B cell (primary cell): ENCODE measurements around the gene TMEM94. TPM values are rescaled to one million over a fixed set of nuclear protein-coding genes. Genes with fewer than 3 reads are reported as not detected.

ENCODE experiments used
- ATAC-seq: fragments of 200-7000 bp; cut with Tn5 transposase; one replicate; pipeline ENCODE4 v1.10.0; 2021; ENCODE audit warnings: low read depth, mild to moderate bottlenecking, moderate number of reproducible peaks, moderate library complexity
- CTCF ChIA-PET: fragments of 350-600 bp; sonication (Branson Sonifier 250); formaldehyde crosslinking; loops from one replicate; lab custom pipeline; 2021; ENCODE audit warnings: antibody characterized with exemption, inconsistent platforms; lab: Charles Lee
- POLR2A ChIA-PET: fragments of 350-600 bp; sonication (Branson Sonifier 250); formaldehyde crosslinking; loops from one replicate; lab custom pipeline; 2021; ENCODE audit warnings: antibody characterized with exemption; lab: Charles Lee
- DNase-seq: peaks from one replicate; pipeline ENCODE4 v3.0.0; 2013
- H2AFZ ChIP-seq: 2 replicates; pipeline ENCODE4 v1.6.1; 2012; ENCODE audit warnings: mild to moderate bottlenecking, low read depth, low read length; ENCODE audit not compliant: insufficient read depth, poor library complexity, severe bottlenecking
- H3K27ac ChIP-seq, 2 donors: 1 replicate in 1 of 2; 2 replicates in 1 of 2; pipeline ENCODE4 v1.5.1; 2012 to 2013; ENCODE audit warnings: low read length in 2 of 2, mild to moderate bottlenecking in 2 of 2, moderate library complexity in 1 of 2
- H3K27me3 ChIP-seq, 4 experiments: fragments of 200-600 bp in 1 of 4; sonication (generic) in 1 of 4; replicated peaks in 1 of 4; 1 replicate in 2 of 4; 2 replicates in 2 of 4; pipeline versions ENCODE4 v1.6.1 to v1.7.0; 2013 to 2016; ENCODE audit warnings: low read length in 3 of 4, mild to moderate bottlenecking in 2 of 4, mixed read lengths in 1 of 4, moderate library complexity in 1 of 4; ENCODE audit not compliant: insufficient read depth in 4 of 4, control insufficient read depth in 3 of 4; ENCODE audit errors: control extremely low read depth in 1 of 4
- H3K36me3 ChIP-seq, 2 experiments: replicated peaks in 1 of 2; 1 replicate in 1 of 2; 2 replicates in 1 of 2; pipeline versions ENCODE4 v1.6.1 to v1.7.1; 2013; ENCODE audit warnings: low read length in 1 of 2; ENCODE audit not compliant: insufficient read depth in 2 of 2, control insufficient read depth in 1 of 2; ENCODE audit errors: control extremely low read depth in 1 of 2, extremely low read depth in 1 of 2
- H3K4me1 ChIP-seq, 2 donors: fragments of 200-600 bp in 1 of 2; sonication (generic) in 1 of 2; 1 replicate in 1 of 2; 2 replicates in 1 of 2; pipeline versions ENCODE4 v1.5.1 to v1.6.1; 2013 to 2017; ENCODE audit warnings: low read length in 2 of 2; ENCODE audit not compliant: control insufficient read depth in 2 of 2, insufficient read depth in 2 of 2
- H3K4me2 ChIP-seq: replicated peaks from 2 replicates; pipeline ENCODE3; 2012; ENCODE audit warnings: mild to moderate bottlenecking, low read depth, low read length; ENCODE audit not compliant: poor library complexity, severe bottlenecking
- H3K4me3 ChIP-seq, 5 experiments: fragments of 200-600 bp in 1 of 5; sonication (generic) in 1 of 5; 1 replicate in 3 of 5; 2 replicates in 2 of 5; pipeline versions ENCODE4 v1.5.1 to v1.7.0; 2011 to 2016; ENCODE audit warnings: low read length in 4 of 5, mild to moderate bottlenecking in 4 of 5, low read depth in 2 of 5, control low read depth in 1 of 5, moderate library complexity in 1 of 5; ENCODE audit not compliant: insufficient read depth in 1 of 5; ENCODE audit errors: control extremely low read depth in 1 of 5, extremely low read depth in 1 of 5
- H3K79me2 ChIP-seq: fragments of 200-600 bp; sonication (generic); one replicate; pipeline ENCODE4 v1.6.0; 2016; ENCODE audit warnings: low read length; ENCODE audit not compliant: control insufficient read depth, insufficient read depth
- H3K9ac ChIP-seq: fragments of 200-600 bp; sonication (generic); 2 replicates; pipeline ENCODE4 v1.6.1; 2017; ENCODE audit warnings: mild to moderate bottlenecking, low read length, moderate library complexity
- H3K9me3 ChIP-seq, 3 donors: one replicate each; pipeline versions ENCODE4 v1.6.1 to v1.7.1; 2013; ENCODE audit warnings: low read length in 2 of 3; ENCODE audit not compliant: control insufficient read depth in 2 of 3, insufficient read depth in 1 of 3; ENCODE audit errors: control extremely low read depth in 1 of 3
- H4K20me1 ChIP-seq: 2 replicates; pipeline ENCODE4 v1.6.0; 2012; ENCODE audit warnings: mild to moderate bottlenecking, low read length; ENCODE audit not compliant: insufficient read depth, control insufficient read depth, poor library complexity, severe bottlenecking
- H3K27ac Mint-ChIP-seq: one replicate; pipeline ENCODE4 v1.8.0; 2021; ENCODE audit warnings: mixed read lengths
- H3K27me3 Mint-ChIP-seq: one replicate; pipeline ENCODE4 v1.8.0; 2021; ENCODE audit warnings: mixed read lengths
- H3K4me1 Mint-ChIP-seq: one replicate; pipeline ENCODE4 v1.8.0; 2021; ENCODE audit warnings: mixed read lengths
- H3K4me3 Mint-ChIP-seq: one replicate; pipeline ENCODE4 v1.8.0; 2021; ENCODE audit warnings: mixed read lengths
- H3K9me3 Mint-ChIP-seq: one replicate; pipeline ENCODE4 v1.8.0; 2022; ENCODE audit warnings: mixed read lengths; ENCODE audit not compliant: insufficient read depth
- CTCF ChIP-seq: fragments of 200-600 bp; IDR thresholded peaks from one replicate; pipeline ENCODE4 v1.8.0; 2022; ENCODE audit warnings: antibody characterized with exemption, mild to moderate bottlenecking
- EZH2 ChIP-seq: IDR thresholded peaks from 2 replicates; pipeline ENCODE4 v1.6.1; 2012; ENCODE audit warnings: borderline replicate concordance, low read depth, mild to moderate bottlenecking, moderate library complexity, low read length; ENCODE audit not compliant: insufficient read depth, poor library complexity, severe bottlenecking
- whole genome bisulfite sequencing: methylation state at CpG from one replicate; pipeline ENCODE4 v1.1.5; 2013; ENCODE audit warnings: missing lambda C conversion rate; ENCODE audit not compliant: insufficient coverage; 5-methylcytosine and 5-hydroxymethylcytosine counted together
- intact Hi-C: fragments of 100-400 bp; cut with micrococcal nuclease; formaldehyde crosslinking; loops from one replicate; pipeline ENCODE4 v1.10.0; 2022
- polyA plus RNA-seq: library from polyadenylated mRNA; depleted of rRNA; stranded (reverse); fragments of >200 nt; gene quantifications from 2 replicates; pipeline ENCODE4 v1.2.3, GENCODE V29; 2012
- total RNA-seq, 2 donors: library from RNA; stranded (reverse); fragments of 120-200 nt in 1 of 2; gene quantifications; 1 replicate in 1 of 2; 2 replicates in 1 of 2; pipeline versions ENCODE4 v1.2.3 to v1.2.4, GENCODE V29; 2013 to 2022

TMEM94 gene
- total and polyA plus RNA-seq, 2 donors (not counting 1 experiment from before 2014, with no cell fraction given) = 139 to 158 TPM

DNA sequence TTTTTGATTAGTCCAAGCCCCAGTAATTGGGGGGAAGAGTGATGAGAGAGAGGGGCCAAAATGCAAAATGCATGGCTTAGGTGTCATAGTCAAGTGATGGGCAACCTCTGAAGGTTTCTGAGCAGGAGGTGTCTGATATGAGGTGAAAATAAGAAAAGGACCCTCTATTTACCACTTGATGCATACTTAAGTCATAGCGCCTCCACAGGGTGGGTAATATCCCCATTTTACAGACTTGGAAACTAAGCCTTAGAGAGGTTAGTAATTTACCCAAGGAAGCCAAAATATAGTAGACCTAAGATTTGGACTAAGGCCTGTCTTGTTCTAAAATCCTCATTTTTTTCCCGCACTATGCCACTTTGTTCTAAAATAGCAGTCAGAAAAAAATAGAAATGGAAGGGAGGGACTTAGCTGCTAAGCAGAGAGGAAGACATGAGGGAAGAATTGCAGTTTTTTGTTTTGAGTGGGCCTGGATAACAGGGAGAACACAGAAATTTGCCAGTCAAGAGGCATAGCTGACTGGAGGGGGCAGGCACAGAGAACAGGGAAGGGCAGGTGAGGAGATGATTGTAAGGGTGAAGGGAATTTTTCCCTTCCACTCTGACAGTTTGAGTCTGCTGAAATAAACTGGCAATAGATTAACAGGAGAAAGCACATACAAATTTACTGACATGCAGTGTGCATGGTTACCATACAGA lies 48.6 kb upstream of the TMEM94 start:
- H3K4me1 ChIP-seq = peaks cover 21 to 31% of the 10 kb centered on the region in 2 donors
- Mint-ChIP-seq H3K9me3 (no peaks in the 10 kb centered on the region), H3K4me3 (no peak overlapping the region), H3K27ac (no peak overlapping the region), H3K4me1 (peaks cover 34% of the 10 kb centered on the region), H3K27me3 (no peaks in the 10 kb centered on the region)
- H3K4me2 ChIP-seq = no peak overlapping the region
- DNase-seq (no peak), ATAC-seq (no peak)
- POLR2A ChIA-PET = interaction anchor here (0.6 to 1.0 kb wide), 4 partner anchors 61 to 444 kb away, joined by 3 to 8 read pairs (median 4); partner anchors contain the start of gene SLC25A19
- H3K27ac ChIP-seq = no peak overlapping the region
- WGBS = no CpG with 5 or more reads among the region's 2 CpGs
- intact Hi-C loops = loop anchor here (5.0 kb wide), 1 partner anchor 109 kb away; the partner anchor contains the start of genes CASKIN2 and TSEN54
- H3K27me3 ChIP-seq = no peaks in the 10 kb centered on the region
- peaks cover 72% of the 10 kb centered on the region for H3K79me2 ChIP-seq
- no peak overlapping the region for H2AFZ ChIP-seq
- TF ChIP-seq EZH2 (no peak), CTCF (no peak)
- H3K4me3 ChIP-seq = no peak overlapping the region
- CTCF ChIA-PET = interaction anchor here (0.6 to 11.3 kb wide), 5 partner anchors 81 to 375 kb away, joined by 3 to 116 read pairs (median 4); no protein-coding TSS in a partner anchor
- H4K20me1 ChIP-seq = peaks cover 20% of the 10 kb centered on the region
- no peaks in the 10 kb centered on the region for H3K9me3 ChIP-seq
- no peaks in the 10 kb centered on the region for H3K36me3 ChIP-seq
- H3K9ac ChIP-seq = no peak overlapping the region

DNA sequence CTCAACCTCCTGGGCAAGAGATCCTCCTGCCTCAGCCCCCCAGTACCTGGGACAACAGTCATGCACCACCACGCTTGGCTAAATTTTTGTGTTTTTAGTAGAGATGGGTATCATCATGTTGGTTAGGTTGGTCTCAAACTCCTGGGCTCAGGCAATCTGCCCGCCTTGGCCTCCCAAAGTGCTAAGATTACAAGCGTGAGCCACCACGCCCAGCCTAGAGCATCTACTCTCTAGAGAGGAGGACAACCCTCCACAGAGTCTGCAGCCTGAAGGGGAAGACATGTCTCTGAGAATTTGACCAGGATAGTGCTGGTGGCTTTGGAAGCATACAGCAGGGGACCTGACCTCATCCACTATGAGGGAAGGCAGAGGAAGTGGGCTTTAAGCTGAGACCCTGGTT lies 46.3 kb upstream of the TMEM94 start:
- no peak overlapping the region for H2AFZ ChIP-seq
- intact Hi-C loops = no loop called here

More for the DNA sequence above, 46.3 kb upstream of the TMEM94 start:
- Histone ChIP-seq H3K27ac (no peak overlapping the region), H3K27me3 (no peaks in the 10 kb centered on the region), H4K20me1 (peaks cover 4% of the 10 kb centered on the region), H3K79me2 (peaks cover 58% of the 10 kb centered on the region), H3K36me3 (no peaks in the 10 kb centered on the region), H3K9me3 (no peaks in the 10 kb centered on the region), H3K9ac (no peak overlapping the region), H3K4me2 (no peak overlapping the region), H3K4me1 (peaks cover 16 to 21% of the 10 kb centered on the region in 2 donors), H3K4me3 (no peak overlapping the region)
- POLR2A ChIA-PET = interaction anchor here (0.6 kb wide), 2 partner anchors 37 to 124 kb away, joined by 3 to 4 read pairs; no protein-coding TSS in a partner anchor
- DNase-seq (no peak), ATAC-seq (no peak)
- Mint-ChIP-seq H3K9me3 (no peaks in the 10 kb centered on the region), H3K27ac (no peak overlapping the region), H3K4me3 (no peak overlapping the region), H3K27me3 (no peaks in the 10 kb centered on the region), H3K4me1 (peaks cover 25% of the 10 kb centered on the region)
- CTCF ChIA-PET = interaction anchor here (0.8 to 11.3 kb wide), 8 partner anchors 69 to 448 kb away, joined by 3 to 116 read pairs (median 4); partner anchors contain the start of genes MIF4GD and SLC25A19
- TF ChIP-seq CTCF (no peak), EZH2 (no peak)
- no CpG with 5 or more reads among the region's 4 CpGs for WGBS
